Large intestine (tissue), 3 donors: ENCODE measurements around the gene TTC28. TPM values are rescaled to one million over a fixed set of nuclear protein-coding genes. Genes with fewer than 3 reads are reported as not detected.

ENCODE experiments used
- DNase-seq, 2 donors: peaks; one replicate each; pipeline versions ENCODE4 v3.0.0 to v3.0.0-alpha.2; 2013
- H3K27ac ChIP-seq: one replicate; pipeline ENCODE4 v1.5.1; 2013; ENCODE audit warnings: low read length
- H3K27me3 ChIP-seq: 2 replicates; pipeline ENCODE4 v1.6.1; 2013; ENCODE audit warnings: low read length; ENCODE audit not compliant: control insufficient read depth, insufficient read depth
- H3K36me3 ChIP-seq: 2 replicates; pipeline ENCODE4 v1.6.1; 2013; ENCODE audit warnings: low read length; ENCODE audit not compliant: control insufficient read depth, insufficient read depth
- H3K4me1 ChIP-seq: one replicate; pipeline ENCODE4 v1.6.1; 2013; ENCODE audit warnings: low read length; ENCODE audit not compliant: control insufficient read depth, insufficient read depth
- H3K4me3 ChIP-seq: one replicate; pipeline ENCODE4 v1.5.1; 2013; ENCODE audit warnings: low read length
- H3K9me3 ChIP-seq: one replicate; pipeline ENCODE4 v1.6.1; 2013; ENCODE audit warnings: mild to moderate bottlenecking, low read depth, low read length, moderate library complexity; ENCODE audit not compliant: control insufficient read depth
- WGBS: methylation state at CpG from one replicate; pipeline ENCODE4 v1.1.5; 2013; ENCODE audit warnings: low lambda C conversion rate; ENCODE audit not compliant: insufficient coverage; 5-methylcytosine and 5-hydroxymethylcytosine counted together
- polyA plus RNA-seq: library from polyadenylated mRNA; unstranded; fragments of 120-200 nt; gene quantifications from one replicate; pipeline ENCODE4 v1.2.1, GENCODE V29; 2013

The TTC28 gene
- polyA plus RNA-seq, 1 donor, result 25.5 TPM

- H3K27me3 ChIP-seq, result no peaks in the 10 kb centered on the region
- H3K36me3 ChIP-seq, result peaks cover 15% of the 10 kb centered on the region
- no peak for DNase-seq
- H3K4me1 ChIP-seq, result no peaks in the 10 kb centered on the region
- no peaks in the 10 kb centered on the region for H3K9me3 ChIP-seq
- H3K4me3 ChIP-seq, result no peak overlapping the region
- WGBS, result 92% methylated on average over 2 of the region's 3 CpGs
- no peak overlapping the region for H3K27ac ChIP-seq
Measured at GRCh38 chr22:28111501-28112189, 568.0 kb downstream of the TTC28 start.

- 100% methylated on average over 2 of the region's 4 CpGs for WGBS
- no peak for DNase-seq
Measured at GRCh38 chr22:28108851-28109250, 570.8 kb downstream of the TTC28 start.

GRCh38 chr22:28106617-28107016 is 573.0 kb downstream of the TTC28 start:
- Histone ChIP-seq H3K27me3 (no peaks in the 10 kb centered on the region), H3K4me1 (no peaks in the 10 kb centered on the region), H3K36me3 (peaks cover 46% of the 10 kb centered on the region), H3K27ac (no peak overlapping the region), H3K9me3 (no peaks in the 10 kb centered on the region), H3K4me3 (no peak overlapping the region)
- 94% methylated on average over 3 of the region's 4 CpGs for WGBS
- no peak for DNase-seq

More at GRCh38 chr22:28108851-28109250, 570.8 kb downstream of the TTC28 start:
- Histone ChIP-seq H3K27ac (no peak overlapping the region), H3K4me3 (no peak overlapping the region), H3K9me3 (no peaks in the 10 kb centered on the region), H3K36me3 (peaks cover 38% of the 10 kb centered on the region), H3K4me1 (no peaks in the 10 kb centered on the region), H3K27me3 (no peaks in the 10 kb centered on the region)

- Histone ChIP-seq H3K27ac (no peak overlapping the region), H3K4me1 (no peaks in the 10 kb centered on the region), H3K36me3 (peaks cover 48% of the 10 kb centered on the region), H3K4me3 (no peak overlapping the region), H3K9me3 (no peaks in the 10 kb centered on the region), H3K27me3 (no peaks in the 10 kb centered on the region)
- DNase-seq, result no peak
- no CpG with 5 or more reads among the region's 2 CpGs for WGBS
Measured at GRCh38 chr22:28105988-28106387, 573.7 kb downstream of the TTC28 start.

GRCh38 chr22:28105413-28105812 is 574.2 kb downstream of the TTC28 start:
- H3K4me1 ChIP-seq, result no peaks in the 10 kb centered on the region
- H3K4me3 ChIP-seq, result no peak overlapping the region
- no CpG with 5 or more reads among the region's 9 CpGs for WGBS
- DNase-seq, result no peak
- H3K36me3 ChIP-seq, result peaks cover 49% of the 10 kb centered on the region
- H3K27me3 ChIP-seq, result no peaks in the 10 kb centered on the region
- H3K27ac ChIP-seq, result no peak overlapping the region
- no peaks in the 10 kb centered on the region for H3K9me3 ChIP-seq

GRCh38 chr22:28103596-28103995 is 576.0 kb downstream of the TTC28 start:
- H3K9me3 ChIP-seq, result no peaks in the 10 kb centered on the region
- no peaks in the 10 kb centered on the region for H3K27me3 ChIP-seq
- 100% methylated on average over 1 of the region's 2 CpGs for WGBS
- H3K4me3 ChIP-seq, result no peak overlapping the region
- H3K36me3 ChIP-seq, result peaks cover 63% of the 10 kb centered on the region
- no peak for DNase-seq
- H3K27ac ChIP-seq, result no peak overlapping the region
- H3K4me1 ChIP-seq, result no peaks in the 10 kb centered on the region

GRCh38 chr22:28102151-28102812 is 577.4 kb downstream of the TTC28 start:
- H3K36me3 ChIP-seq, result peaks cover 62% of the 10 kb centered on the region
- H3K27ac ChIP-seq, result no peak overlapping the region
- H3K27me3 ChIP-seq, result no peaks in the 10 kb centered on the region
- no peaks in the 10 kb centered on the region for H3K9me3 ChIP-seq
- no peak overlapping the region for H3K4me3 ChIP-seq
- DNase-seq, result no peak
- no peaks in the 10 kb centered on the region for H3K4me1 ChIP-seq
- WGBS, result no CpG with 5 or more reads among the region's 5 CpGs

GRCh38 chr22:28097627-28098026 is 582.0 kb downstream of the TTC28 start:
- Histone ChIP-seq H3K27me3 (no peaks in the 10 kb centered on the region), H3K36me3 (peaks cover 51% of the 10 kb centered on the region), H3K4me3 (no peak overlapping the region), H3K27ac (no peak overlapping the region), H3K9me3 (no peaks in the 10 kb centered on the region), H3K4me1 (no peaks in the 10 kb centered on the region)
- DNase-seq, result no peak
- WGBS, result no CpG with 5 or more reads among the region's 3 CpGs

GRCh38 chr22:28096161-28096560 is 583.5 kb downstream of the TTC28 start:
- no peak for DNase-seq
- Histone ChIP-seq H3K9me3 (no peaks in the 10 kb centered on the region), H3K27me3 (no peaks in the 10 kb centered on the region), H3K4me3 (no peak overlapping the region), H3K36me3 (peaks cover 51% of the 10 kb centered on the region), H3K27ac (no peak overlapping the region), H3K4me1 (no peaks in the 10 kb centered on the region)
- no CpG with 5 or more reads among the region's 5 CpGs for WGBS

- peaks cover 48% of the 10 kb centered on the region for H3K36me3 ChIP-seq
- H3K27me3 ChIP-seq, result no peaks in the 10 kb centered on the region
- no peak overlapping the region for H3K4me3 ChIP-seq
- no peaks in the 10 kb centered on the region for H3K4me1 ChIP-seq
- DNase-seq, result no peak
- H3K9me3 ChIP-seq, result no peaks in the 10 kb centered on the region
- H3K27ac ChIP-seq, result no peak overlapping the region
- 80% methylated on average over 1 of the region's 5 CpGs for WGBS
Measured at GRCh38 chr22:28095316-28096095, 584.1 kb downstream of the TTC28 start.
